Activated CD8-positive, alpha-beta memory T cell treated with anti-CD3 and anti-CD28 coated beads, Interleukin-2, amount 50 U/mL, for 24 hours (primary cell): ENCODE data around the gene MMUT.
"Not testable (repeated sequence)": the region's sequence is repeated elsewhere in the genome, so short reads cannot be mapped to it uniquely, and the experiment has no call there.

ENCODE experiments used
- DNase-seq: peaks from one replicate; pipeline ENCODE4 v3.0.0-alpha.2; 2020; ENCODE audit errors: extremely low read depth

Gene MMUT

DNA sequence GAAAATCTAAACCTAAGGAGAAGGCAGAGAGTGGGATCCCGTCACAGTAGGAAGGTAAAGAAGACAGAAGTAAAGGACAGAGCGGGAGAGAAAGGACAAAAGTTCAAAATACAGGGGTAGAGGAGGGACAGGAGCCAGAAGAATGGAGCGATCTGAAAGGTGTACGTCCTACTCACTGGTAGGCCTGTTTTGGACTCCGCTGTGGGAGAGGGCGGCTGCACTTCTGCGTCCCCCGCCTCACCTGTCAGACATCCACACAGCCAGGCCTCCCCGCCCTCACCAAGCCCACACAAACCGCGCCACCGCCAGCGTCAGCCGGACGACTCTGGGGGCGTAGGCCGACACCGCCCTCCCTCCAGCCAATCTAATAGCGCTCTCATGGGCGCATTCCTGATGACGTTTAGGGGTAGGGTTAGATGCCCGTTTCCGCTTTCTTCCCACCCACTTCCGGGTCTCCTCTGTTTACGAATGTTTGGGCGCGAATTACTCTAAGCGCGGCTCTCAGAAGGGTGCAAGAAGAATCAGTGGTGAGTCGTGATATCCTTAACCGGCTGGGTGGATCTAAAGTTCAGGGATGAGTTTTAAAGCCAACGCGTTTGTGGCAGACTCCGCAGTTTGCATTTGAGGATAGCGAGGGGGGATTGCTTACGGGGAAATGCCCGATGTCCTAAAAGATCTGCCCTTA lies at the start of gene MMUT, which contains the start of gene CENPQ:
Gene MMUT, minus strand, starts transcription at position 327 of the 685 bp plus-strand sequence. CDS start 3,787 bp downstream, outside the sequence.
Gene CENPQ, plus strand, starts transcription at position 444 of the 685 bp plus-strand sequence. CDS start 6,807 bp downstream, outside the sequence.
- peak; percentile 85 for DNase-seq

- DNase-seq = no peak
Measured at GRCh38 chr6:49509342-49509741, 46.3 kb upstream of the MMUT start.

DNA sequence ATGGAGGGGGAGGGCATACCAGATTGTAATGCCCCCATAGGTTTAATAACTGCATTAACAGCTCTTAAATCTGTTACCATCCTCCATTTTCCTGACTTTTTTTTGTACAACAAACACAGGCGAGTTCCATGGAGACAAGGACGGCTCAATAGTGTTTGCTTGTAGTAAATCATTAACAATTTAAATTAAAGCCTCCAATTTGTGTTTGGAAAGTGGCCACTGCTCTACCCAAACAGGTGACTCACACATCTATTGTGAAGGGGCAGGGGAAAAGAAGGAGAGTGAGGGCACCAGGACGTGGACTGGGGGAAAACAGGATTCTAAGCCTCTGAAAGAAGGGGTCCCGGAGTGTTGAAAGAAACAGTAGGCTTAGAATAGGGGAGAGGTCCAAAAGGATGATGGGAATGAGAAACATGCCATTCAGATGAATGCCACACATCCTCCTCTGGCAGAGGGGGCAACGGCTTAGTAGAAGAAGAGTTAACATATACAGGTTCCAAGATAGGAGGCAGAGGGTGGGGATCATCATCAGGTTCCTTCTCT lies 43.6 kb upstream of the MMUT start:
- DNase-seq = no peak

DNA sequence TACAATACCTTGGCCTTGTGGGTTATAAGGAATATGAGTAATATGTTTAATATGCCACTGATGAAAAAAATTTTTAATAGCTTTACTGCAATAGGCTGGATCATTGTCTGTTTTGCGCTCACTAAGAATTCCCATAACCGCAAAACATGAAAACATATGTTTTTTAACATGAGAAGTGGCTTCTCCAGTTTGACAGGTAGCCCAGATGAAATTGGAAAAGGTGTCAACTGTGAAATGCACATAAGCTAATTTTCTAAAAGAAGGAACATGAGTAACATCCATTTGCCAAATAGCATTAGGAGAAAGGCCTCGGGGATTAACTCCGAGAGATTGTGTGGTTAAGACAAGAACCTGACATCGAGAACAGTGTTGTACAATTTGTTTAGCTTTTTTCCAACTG lies 41.6 kb upstream of the MMUT start:
- no peak for DNase-seq

GRCh38 chr6:49499623-49500022 lies 36.6 kb upstream of the MMUT start, which contains the start of gene GLYATL3:
GLYATL3 (plus strand) TSS chr6:49499923; CDS start chr6:49511991, 12,068 bp downstream.
- no peak for DNase-seq

- DNase-seq = no peak
Measured at GRCh38 chr6:49499126-49499525, 36.1 kb upstream of the MMUT start.

- DNase-seq = no peak
Measured at GRCh38 chr6:49497304-49497703, 34.3 kb upstream of the MMUT start.

GRCh38 chr6:49490633-49491032 lies 27.6 kb upstream of the MMUT start:
- no peak for DNase-seq

DNA sequence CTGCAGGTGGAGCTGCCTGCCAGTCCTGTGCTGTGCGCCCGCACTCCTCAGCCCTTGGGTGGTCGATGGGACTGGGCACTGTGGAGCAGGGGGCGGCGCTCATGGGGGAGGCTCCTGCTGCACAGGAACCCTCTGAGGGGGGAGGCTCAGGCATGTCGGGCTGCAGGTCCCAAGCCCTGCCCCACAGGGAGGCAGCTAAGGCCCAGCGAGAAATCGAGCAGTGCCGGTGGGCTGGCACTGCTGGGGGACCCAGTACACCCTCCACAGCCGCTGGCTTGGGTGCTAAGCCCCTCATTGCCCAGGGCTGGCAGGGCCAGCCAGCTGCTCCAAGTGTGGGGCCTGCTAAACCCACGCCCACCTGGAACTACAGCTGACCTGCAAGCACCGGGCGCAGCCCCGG lies 20.3 kb upstream of the MMUT start:
- DNase-seq = not testable (repeated sequence)

GRCh38 chr6:49481846-49482245 lies 18.8 kb upstream of the MMUT start:
- not testable (repeated sequence) for DNase-seq

- no peak for DNase-seq
Measured at GRCh38 chr6:49479308-49479970, 16.4 kb upstream of the MMUT start.

DNA sequence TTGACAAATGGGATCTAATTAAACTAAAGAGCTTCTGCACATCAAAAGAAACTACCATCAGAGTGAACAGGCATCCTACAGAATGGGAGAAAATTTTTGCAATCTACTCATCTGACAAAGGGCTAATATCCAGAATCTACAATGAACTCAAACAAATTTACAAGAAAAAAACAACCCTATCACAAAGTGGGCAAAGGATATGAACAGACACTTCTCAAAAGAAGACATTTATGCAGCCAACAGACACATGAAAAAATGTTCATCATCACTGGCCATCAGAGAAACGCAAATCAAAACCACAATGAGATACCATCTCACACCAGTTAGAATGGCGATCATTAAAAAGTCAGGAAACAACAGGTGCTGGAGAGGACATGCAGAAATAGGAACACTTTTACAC lies 13.5 kb upstream of the MMUT start:
- not testable (repeated sequence) for DNase-seq

DNA sequence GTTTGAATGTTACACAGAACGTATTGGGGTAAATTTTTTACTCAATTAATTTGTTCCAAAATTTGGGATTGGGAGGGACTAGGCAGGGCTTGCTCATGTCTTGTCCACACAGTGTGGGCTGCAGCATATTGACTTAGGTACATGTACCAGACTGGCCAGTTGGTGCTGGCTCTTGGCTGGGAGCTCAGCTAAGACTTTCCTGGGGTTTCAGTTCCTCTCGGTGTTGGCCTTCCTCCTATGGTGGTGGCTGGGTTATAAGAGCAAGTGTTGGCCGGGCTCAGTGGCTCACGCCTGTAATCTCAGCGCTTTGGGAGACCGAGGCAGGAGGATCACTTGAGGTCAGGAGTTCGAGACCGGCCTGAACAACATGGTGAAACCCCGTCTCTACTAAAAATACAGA lies 5.0 kb upstream of the MMUT start:
- DNase-seq = no peak

DNA sequence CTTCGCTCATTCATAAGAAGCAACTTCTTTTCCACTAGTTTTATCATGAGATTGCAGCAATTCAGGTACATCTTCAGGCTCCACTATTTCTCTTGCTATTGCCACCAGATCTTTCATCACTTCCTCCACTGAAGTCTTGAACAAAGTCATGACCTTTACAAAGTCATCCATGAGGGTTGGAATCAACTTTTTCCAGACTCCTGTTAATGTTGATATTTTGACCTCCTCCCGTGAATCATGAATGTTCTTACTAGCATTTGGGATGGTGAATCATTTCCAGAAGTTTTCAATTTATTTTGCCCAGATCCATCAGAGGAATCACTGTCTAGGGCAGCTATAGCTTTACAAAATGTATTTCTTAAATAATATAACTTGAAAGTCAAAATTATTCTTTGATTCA lies 1.6 kb upstream of the MMUT start:
- DNase-seq = no peak

- no peak for DNase-seq
Measured at GRCh38 chr6:49463612-49463967, 537 bp upstream of the MMUT start.

- DNase-seq = no peak
Measured at GRCh38 chr6:49462599-49462926, 490 bp downstream of the MMUT start.

- DNase-seq = no peak
Measured at GRCh38 chr6:49462071-49462470, 982 bp downstream of the MMUT start.

- no peak for DNase-seq
Measured at GRCh38 chr6:49457771-49458170, 5.3 kb downstream of the MMUT start.

- no peak for DNase-seq
Measured at GRCh38 chr6:49454787-49455709, 8.0 kb downstream of the MMUT start.

- DNase-seq = no peak
Measured at GRCh38 chr6:49453221-49453620, 9.8 kb downstream of the MMUT start.

DNA sequence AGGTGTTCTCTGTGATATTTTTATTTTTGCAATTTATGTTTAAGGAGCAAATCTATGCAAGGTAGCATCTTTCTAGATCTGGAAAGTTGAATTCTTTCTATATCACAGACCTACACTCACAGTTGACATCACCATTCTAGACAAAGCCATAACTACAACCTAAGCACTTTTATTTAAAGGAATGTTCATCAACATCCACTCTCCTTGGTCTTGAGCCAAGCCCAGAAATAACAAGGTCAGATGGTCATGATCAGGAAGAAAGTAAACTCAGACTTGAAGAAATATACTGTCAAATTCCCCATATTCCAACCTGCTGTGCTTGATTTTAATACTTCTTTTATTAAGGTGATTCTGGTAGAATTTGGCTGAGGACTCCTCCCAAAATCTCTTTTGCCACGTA lies 32.2 kb downstream of the MMUT start:
- DNase-seq = no peak

DNA sequence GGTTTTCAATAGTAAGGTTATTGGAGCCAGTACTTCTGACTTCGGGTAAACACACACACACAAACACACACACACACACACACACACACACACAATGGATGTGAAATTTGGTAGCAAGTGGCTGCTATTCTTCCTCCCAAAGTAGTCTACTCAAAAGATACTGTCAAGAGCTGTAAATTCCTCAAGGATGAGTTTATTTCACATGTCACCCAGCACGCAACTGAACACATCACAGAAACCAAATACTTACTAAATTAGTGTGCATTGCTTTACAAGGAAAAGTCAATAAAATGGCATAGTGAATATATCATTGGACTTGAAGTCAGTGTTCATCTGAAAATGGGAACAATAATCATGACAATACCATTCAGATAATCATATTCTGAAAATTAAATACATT lies 32.9 kb downstream of the MMUT start:
- DNase-seq = no peak
